Erythroblast (primary cell): ENCODE data around the gene ARHGAP40.

Source experiments
- GATA1 ChIP-seq: IDR thresholded peaks from 2 replicates; pipeline ENCODE4 v1.6.1; 2011; ENCODE audit warnings: low read depth, mild to moderate bottlenecking, control low read depth, low read length, moderate library complexity
- POLR2A ChIP-seq: IDR thresholded peaks from 2 replicates; pipeline ENCODE4 v1.6.1; 2011; ENCODE audit warnings: mild to moderate bottlenecking, low read length

DNA sequence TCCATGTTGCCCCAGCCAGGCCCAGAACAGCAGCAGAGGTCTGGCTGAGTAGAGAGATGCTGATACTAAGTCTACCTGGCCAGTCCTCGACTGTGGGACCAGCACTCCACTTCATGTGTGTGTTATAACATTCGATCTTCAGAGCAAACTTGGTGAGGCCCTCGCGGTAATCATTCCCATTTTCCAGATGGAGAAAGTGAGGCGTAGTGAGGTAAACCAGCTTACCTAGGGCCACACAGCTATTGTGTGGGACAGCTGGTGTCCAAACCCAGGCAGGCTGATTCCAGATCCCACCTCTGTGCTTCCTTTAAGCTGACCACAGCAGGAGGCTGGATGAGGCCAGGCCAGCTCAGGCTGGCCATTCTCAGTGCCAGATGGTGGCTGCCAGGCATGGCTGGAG, 75.0 kb downstream of the ARHGAP40 start:
- TF ChIP-seq POLR2A (no peak), GATA1 (no peak)
